Brain microvascular endothelial cell (primary cell): ENCODE results near the gene EYS.
"Not testable (repeated sequence)": the region's sequence is repeated elsewhere in the genome, so short reads cannot be mapped to it uniquely, and the experiment has no call there.

Source experiments
- DNase-seq: peaks from one replicate; pipeline ENCODE4 v3.0.0-alpha.2; 2020
- H3K27ac ChIP-seq: fragments of 250-450 bp; sonication (Bioruptor Pico); 2 replicates; pipeline ENCODE4 v1.5.1; 2020; ENCODE audit warnings: mild to moderate bottlenecking, moderate library complexity
- H3K27me3 ChIP-seq: fragments of 250-450 bp; sonication (Bioruptor Pico); replicated peaks from 2 replicates; pipeline ENCODE4 v1.5.1; 2020; ENCODE audit warnings: mild to moderate bottlenecking
- H3K36me3 ChIP-seq: fragments of 250-450 bp; sonication (Bioruptor Pico); replicated peaks from 2 replicates; pipeline ENCODE4 v1.5.1; 2020; ENCODE audit warnings: mild to moderate bottlenecking
- H3K4me3 ChIP-seq: 2 replicates; pipeline ENCODE4 v1.5.1; 2011; ENCODE audit warnings: low read depth, mild to moderate bottlenecking, control low read depth, low read length, moderate library complexity
- CTCF ChIP-seq: IDR thresholded peaks from 2 replicates; pipeline ENCODE4 v1.5.1; 2011; ENCODE audit warnings: low read depth, mild to moderate bottlenecking, moderate library complexity, low read length, control low read depth, inconsistent platforms; ENCODE audit errors: missing control alignments
- in situ Hi-C: cut with HindIII; loops from 2 replicates; pipeline ENCODE4 v1.10.0; 2017; ENCODE audit warnings: low sequenced_read_pairs, low pct_ligation_motif_present

Gene EYS

GRCh38 chr6:64040113-64040512 is 1666.9 kb downstream of the EYS start:
- Histone ChIP-seq H3K4me3 (no peak overlapping the region), H3K36me3 (no peaks in the 10 kb centered on the region), H3K27ac (no peak overlapping the region), H3K27me3 (no peaks in the 10 kb centered on the region)
- DNase-seq: no peak
- TF ChIP-seq CTCF: no peak
- in situ Hi-C loops: no loop called here

GRCh38 chr6:64037427-64037826 is 1669.6 kb downstream of the EYS start:
- Histone ChIP-seq H3K27me3 (no peaks in the 10 kb centered on the region), H3K4me3 (no peak overlapping the region), H3K36me3 (no peaks in the 10 kb centered on the region), H3K27ac (no peak overlapping the region)
- no peak for TF ChIP-seq CTCF
- in situ Hi-C loops: no loop called here
- DNase-seq: no peak

GRCh38 chr6:64034910-64035655 is 1671.9 kb downstream of the EYS start:
- TF ChIP-seq CTCF: no peak
- no peaks in the 10 kb centered on the region for H3K36me3 ChIP-seq
- no peak overlapping the region for H3K4me3 ChIP-seq
- in situ Hi-C loops: no loop called here
- no peak for DNase-seq
- H3K27ac ChIP-seq: no peak overlapping the region
- H3K27me3 ChIP-seq: no peaks in the 10 kb centered on the region

GRCh38 chr6:64034291-64034690 is 1672.7 kb downstream of the EYS start:
- TF ChIP-seq CTCF: no peak
- Histone ChIP-seq H3K27ac (no peak overlapping the region), H3K27me3 (no peaks in the 10 kb centered on the region), H3K4me3 (no peak overlapping the region), H3K36me3 (no peaks in the 10 kb centered on the region)
- in situ Hi-C loops: no loop called here
- DNase-seq: no peak

- H3K27ac ChIP-seq, H3K36me3 ChIP-seq, H3K4me3 ChIP-seq, DNase-seq, H3K27me3 ChIP-seq, in situ Hi-C loops: not testable (repeated sequence)
Measured at GRCh38 chr6:64030950-64031618, 1675.9 kb downstream of the EYS start.

- no peak for DNase-seq
- H3K4me3 ChIP-seq: no peak overlapping the region
- H3K27ac ChIP-seq: no peak overlapping the region
- no peaks in the 10 kb centered on the region for H3K27me3 ChIP-seq
- H3K36me3 ChIP-seq: no peaks in the 10 kb centered on the region
- no peak for TF ChIP-seq CTCF
- in situ Hi-C loops: no loop called here
Measured at GRCh38 chr6:64023693-64024092, 1683.3 kb downstream of the EYS start.
